Measurements from ENCODE around the gene CCDC200.
"Not testable (repeated sequence)": the region's sequence is repeated elsewhere in the genome, so short reads cannot be mapped to it uniquely, and the experiment has no call there.

The CCDC200 gene

GRCh38 chr17:43228020-43228782 lies at the start of gene CCDC200:
Gene CCDC200 (minus strand): TSS chr17:43228623. CDS start chr17:43228554, 69 bp downstream.
- not testable (repeated sequence) for DNase-seq

DNA sequence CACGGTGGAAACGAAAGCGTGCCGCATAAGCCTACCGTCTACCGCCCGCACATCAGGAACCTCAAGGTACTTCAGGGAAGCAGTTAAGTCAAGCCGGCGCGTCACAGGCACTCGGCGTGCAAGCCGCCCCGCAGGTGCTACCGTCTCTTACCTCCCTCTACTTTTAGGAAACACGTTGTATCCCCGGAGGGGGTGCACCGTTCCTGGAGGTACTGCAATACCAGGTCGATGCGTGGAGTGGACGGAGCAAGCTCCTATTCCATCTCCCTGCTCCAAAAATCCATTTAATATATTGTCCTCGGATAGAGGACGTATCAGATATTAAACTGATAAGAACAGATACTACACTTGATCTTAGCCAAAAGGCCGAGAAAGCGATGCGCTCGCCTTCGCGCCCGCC lies 44.5 kb upstream of the CCDC200 start:
- DNase-seq: not testable (repeated sequence)

DNA sequence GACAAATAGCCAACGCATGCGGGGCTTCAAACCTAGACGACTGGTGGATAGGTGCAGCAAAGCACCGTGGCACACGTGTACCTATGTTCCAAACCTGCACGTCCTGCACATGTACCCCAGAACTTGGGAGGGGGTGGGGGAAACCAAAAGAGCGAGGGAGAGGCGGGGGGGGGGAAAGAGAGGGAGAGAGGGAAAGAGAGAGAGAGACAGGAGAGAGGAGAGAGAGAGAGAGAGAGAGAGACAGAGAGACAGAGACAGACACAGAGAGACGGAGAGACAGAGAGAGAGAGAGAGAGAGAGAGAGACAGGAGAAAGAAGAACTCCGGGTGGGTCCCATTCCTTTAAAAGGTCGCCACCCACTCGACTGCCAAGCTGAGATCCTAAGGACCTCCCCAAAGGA lies 44.1 kb upstream of the CCDC200 start:
- not testable (repeated sequence) for DNase-seq

DNA sequence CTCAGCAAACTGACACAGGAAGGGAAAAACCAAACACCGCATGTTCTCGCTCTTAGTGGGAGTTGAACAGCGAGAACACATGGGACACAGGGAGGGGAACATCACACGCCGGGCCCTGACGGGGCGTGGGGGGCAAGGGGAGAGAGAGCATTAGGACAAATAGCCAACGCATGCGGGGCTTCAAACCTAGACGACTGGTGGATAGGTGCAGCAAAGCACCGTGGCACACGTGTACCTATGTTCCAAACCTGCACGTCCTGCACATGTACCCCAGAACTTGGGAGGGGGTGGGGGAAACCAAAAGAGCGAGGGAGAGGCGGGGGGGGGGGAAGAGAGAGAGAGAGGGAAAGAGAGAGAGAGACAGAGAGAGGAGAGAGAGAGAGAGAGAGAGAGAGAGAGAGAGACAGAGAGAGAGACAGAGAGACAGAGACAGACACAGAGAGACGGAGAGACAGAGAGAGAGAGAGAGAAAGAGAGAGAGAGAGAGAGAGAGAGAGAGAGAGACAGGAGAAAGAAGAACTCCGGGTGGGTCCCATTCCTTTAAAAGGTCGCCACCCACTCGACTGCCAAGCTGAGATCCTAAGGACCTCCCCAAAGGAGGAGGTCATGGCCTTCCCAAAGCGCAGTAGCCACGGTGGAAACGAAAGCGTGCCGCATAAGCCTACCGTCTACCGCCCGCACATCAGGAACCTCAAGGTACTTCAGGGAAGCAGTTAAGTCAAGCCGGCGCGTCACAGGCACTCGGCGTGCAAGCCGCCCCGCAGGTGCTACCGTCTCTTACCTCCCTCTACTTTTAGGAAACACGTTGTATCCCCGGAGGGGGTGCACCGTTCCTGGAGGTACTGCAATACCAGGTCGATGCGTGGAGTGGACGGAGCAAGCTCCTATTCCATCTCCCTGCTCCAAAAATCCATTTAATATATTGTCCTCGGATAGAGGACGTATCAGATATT lies 42.4 kb upstream of the CCDC200 start:
- DNase-seq: not testable (repeated sequence)

DNA sequence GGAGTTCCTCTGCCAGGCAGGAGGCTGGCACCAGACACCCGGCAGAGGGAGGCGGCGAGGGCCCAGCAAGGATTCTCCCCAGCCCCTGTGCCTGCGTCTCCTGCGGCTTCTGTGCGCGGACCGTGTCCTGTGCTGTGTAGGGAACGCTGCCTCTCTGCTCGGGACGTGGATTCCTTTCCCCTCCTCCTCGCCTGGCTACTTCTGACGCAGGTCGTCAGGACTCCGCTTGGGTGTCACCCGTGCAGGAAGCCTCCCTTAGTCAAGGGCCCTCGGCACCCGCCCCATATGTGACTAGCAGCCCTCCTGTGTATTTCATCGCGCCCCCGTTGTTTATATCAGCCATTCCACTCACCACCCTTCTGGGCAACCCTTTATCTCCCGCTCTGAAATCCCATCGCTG lies 18.0 kb upstream of the CCDC200 start:
- DNase-seq: not testable (repeated sequence)

- not testable (repeated sequence) for DNase-seq
Observed at GRCh38 chr17:43240596-43241352, 12.4 kb upstream of the CCDC200 start.

DNA sequence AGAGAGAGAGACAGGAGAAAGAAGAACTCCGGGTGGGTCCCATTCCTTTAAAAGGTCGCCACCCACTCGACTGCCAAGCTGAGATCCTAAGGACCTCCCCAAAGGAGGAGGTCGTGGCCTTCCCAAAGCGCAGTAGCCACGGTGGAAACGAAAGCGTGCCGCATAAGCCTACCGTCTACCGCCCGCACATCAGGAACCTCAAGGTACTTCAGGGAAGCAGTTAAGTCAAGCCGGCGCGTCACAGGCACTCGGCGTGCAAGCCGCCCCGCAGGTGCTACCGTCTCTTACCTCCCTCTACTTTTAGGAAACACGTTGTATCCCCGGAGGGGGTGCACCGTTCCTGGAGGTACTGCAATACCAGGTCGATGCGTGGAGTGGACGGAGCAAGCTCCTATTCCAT lies 11.2 kb upstream of the CCDC200 start:
- DNase-seq: not testable (repeated sequence)

- not testable (repeated sequence) for DNase-seq
Observed at GRCh38 chr17:43233877-43234276, 5.5 kb upstream of the CCDC200 start, which contains the start of gene RNU2-1. Gene RNU2-1 (minus strand): TSS chr17:43233977.

- DNase-seq: not testable (repeated sequence)
Observed at GRCh38 chr17:43233263-43233662, 4.8 kb upstream of the CCDC200 start.

DNA sequence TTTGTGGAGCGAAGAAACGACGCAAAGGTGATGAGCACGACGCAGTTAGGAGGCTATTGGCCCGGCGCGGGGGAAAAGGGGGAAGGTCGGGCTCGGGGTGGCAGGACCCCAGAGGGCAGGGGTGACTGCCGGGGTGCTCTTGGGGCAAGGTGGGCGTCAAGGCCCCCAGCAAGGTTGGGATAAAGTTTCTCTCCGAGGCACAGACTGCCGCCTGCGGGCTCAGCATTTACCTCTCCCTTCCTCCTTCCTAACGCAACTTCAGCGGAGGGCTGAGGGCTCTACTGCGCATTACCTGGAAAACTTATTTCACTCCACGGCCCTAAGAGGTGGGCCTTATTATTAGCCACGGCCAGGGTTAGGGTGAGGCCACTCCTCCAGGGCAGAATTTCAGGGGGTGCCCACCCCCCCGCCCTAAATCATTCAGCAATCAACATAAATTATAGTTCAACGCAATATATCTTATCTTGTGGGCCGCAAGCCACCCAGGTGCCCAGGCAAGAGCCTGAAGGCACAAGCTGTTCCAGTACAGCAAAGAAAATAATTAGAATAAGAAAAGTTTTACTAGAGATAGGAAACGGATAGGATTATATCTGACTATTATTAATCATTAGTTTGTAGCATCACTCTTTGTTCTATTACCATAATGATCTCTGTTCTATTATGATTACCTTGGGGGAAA lies 3.7 kb upstream of the CCDC200 start:
- peak in 1 of 3 donors; percentile 18 for DNase-seq

- DNase-seq: not testable (repeated sequence)
Observed at GRCh38 chr17:43231205-43232020, 3.0 kb upstream of the CCDC200 start.

GRCh38 chr17:43226393-43226792 lies 2.0 kb downstream of the CCDC200 start:
- DNase-seq: no peak

- peak in 1 of 3 donors; percentile 32 for DNase-seq
Observed at GRCh38 chr17:43224146-43224705, 4.2 kb downstream of the CCDC200 start.

DNA sequence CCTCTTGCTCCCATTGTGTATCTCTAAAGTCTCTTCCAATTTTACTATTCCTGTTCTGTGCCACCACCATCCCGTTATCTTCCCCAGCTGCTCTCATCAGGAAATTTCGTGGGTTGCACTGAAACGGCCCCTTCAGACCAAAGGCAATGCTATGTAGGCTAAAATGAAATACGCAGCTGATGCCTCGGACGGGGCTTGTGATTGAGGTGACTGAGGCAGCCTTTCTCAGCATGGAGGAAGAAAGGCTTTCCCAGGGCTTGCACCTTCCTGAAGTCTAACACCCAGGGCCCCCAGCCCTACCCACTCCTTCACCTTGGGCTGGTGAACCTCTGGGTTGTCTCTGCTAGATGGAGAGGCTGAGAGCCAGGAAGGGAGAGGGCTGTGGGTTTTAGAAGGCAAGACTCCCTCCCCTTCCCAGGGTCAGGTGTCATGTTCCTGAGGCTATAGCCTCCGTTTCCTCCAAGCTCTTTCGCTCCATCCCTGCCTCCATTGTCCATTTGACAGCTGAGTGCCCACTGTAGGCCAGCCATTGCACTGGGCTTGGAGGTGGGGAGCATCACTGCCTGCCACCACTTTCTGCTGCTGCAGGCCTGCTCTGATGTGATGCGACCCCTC lies 7.8 kb downstream of the CCDC200 start:
- no peak for DNase-seq

DNA sequence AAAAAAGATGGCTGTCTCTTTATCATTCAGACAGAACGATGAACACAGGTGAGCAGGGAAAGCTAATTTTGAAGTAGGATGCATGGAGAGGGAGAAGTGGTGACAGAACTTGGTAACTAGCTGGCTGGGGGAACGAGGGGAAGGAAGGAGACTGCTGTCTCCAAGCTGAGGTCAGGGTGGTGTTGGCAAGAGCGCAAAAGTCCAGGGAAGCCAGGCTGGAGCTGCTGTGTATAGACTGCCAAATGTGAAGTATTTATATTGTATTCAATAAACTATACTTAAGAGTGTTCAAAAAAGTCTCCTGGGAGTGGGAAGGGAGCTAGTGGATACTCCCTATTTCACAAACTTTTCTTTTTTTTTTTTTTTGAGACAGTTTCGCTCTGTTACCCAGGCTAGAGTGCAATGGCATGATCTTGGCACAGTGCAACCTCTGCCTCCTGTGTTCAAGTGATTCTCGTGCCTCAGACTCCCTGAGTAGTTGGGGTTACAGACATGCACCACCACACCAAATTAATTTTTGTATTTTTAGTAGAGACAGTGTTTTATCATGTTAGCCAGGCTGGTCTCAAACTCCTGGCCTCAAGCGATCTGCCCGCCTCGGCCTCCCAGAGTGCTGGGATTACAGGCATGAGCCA lies 8.6 kb downstream of the CCDC200 start:
- no peak for DNase-seq

- no peak for DNase-seq
Observed at GRCh38 chr17:43219001-43219400, 9.4 kb downstream of the CCDC200 start.

DNA sequence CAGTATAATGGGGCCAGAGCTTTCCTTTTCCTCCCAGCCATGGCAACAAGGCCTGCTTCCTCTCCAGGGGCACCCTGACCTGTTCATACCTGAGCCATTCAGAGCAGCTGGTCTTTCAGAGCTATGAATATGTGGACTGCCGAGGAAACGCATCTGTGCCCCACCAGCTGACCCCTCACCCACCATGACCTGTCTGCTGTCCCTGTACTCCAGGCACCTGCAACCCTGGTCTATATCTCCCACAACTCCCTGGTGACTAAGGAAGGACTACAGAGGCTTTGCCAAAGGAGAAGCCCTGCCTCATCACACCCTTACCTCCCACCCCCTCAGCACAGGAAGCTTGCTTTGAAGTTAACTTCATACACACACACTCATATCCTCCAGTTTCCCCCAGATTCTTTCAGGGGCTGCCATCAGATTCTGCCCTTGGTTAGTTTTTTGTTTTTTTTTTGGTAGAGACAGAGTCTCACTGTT lies 10.8 kb downstream of the CCDC200 start:
- DNase-seq: no peak

DNA sequence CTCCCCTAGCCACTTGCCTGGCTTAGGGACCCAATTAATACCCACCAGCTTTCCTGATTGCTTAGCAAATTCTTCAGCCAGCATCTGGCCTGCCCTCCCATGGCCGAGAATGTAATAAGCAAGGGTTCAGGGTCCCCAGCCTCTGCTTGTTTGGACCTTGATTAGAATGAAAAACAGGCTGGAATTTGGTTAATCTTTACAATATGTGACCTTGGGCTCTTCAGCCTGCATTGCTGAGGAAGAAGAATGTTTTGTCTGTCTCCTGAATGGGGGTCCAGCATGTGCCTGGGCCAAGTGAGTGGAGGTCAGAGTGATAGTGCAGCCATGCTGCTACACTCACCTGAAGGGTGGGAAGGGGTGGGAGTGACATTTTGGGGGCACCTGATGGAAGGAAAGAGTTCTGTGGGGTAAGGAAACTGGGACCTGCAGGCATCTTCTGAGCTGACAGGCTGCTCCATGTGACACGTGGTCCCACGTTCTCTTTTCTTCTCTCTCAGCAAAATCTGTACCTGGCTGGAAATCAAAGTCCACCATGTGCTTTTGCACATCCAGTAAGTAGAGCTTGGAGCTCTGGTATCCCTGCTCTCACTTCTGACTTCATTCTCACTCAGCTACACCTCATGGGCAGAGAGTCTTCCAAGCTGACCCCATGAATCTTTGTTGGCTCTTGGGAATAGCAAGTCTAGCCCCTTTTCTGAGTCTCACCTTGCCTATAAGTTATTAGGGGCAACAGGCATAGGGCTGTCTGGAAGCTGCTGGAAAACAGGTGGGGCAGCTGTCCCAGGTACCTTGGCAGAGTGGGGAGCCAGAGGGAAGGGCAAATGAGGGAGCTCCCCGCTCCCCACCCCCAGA lies 11.4 kb downstream of the CCDC200 start:
- DNase-seq: no peak

DNA sequence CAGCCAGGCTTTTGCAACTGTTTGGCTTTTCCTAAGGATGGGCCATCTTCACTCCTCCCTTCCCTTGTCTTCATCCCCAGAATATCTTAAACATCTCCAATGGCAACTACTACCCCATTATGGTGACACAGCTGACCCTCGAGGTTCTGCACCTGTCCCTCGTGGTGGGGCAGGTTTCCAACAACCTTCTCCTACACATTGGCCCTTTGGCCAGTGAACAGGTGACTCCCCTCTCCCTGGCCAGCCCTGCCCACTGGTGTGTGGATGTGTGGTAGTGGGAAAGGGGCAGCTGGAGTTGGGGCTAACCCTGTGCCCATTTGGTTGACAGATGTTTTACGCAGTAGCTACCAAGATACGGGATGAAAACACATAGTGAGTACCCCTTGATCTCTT lies 12.1 kb downstream of the CCDC200 start:
- no peak for DNase-seq

Measured in suppressor macrophage treated with lipopolysaccharide for 1 hour (primary cell).